ENCODE data around the gene ANKRD9.

- TF ChIP-seq, protein P1, sequence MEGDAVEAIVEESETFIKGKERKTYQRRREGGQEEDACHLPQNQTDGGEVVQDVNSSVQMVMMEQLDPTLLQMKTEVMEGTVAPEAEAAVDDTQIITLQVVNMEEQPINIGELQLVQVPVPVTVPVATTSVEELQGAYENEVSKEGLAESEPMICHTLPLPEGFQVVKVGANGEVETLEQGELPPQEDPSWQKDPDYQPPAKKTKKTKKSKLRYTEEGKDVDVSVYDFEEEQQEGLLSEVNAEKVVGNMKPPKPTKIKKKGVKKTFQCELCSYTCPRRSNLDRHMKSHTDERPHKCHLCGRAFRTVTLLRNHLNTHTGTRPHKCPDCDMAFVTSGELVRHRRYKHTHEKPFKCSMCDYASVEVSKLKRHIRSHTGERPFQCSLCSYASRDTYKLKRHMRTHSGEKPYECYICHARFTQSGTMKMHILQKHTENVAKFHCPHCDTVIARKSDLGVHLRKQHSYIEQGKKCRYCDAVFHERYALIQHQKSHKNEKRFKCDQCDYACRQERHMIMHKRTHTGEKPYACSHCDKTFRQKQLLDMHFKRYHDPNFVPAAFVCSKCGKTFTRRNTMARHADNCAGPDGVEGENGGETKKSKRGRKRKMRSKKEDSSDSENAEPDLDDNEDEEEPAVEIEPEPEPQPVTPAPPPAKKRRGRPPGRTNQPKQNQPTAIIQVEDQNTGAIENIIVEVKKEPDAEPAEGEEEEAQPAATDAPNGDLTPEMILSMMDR (IDR thresholded peaks at IDR 0.05) = no peak
- TF ChIP-seq POLR2A (IDR thresholded peaks at IDR 0.05) = no peak
These were observed 1.7 kb downstream of the ANKRD9 start for GRCh38 chr14:102507857-102508312.
